Measurements from ENCODE around the gene PISD. TPM values are rescaled to one million over a fixed set of nuclear protein-coding genes. Genes with fewer than 3 reads are reported as not detected.

PISD gene
- total and polyA plus RNA-seq, 2 of the 8 experiments (the other 6 are each of a cell fraction or from before 2014, with no cell fraction given): 47.8 to 48.2 TPM

DNA sequence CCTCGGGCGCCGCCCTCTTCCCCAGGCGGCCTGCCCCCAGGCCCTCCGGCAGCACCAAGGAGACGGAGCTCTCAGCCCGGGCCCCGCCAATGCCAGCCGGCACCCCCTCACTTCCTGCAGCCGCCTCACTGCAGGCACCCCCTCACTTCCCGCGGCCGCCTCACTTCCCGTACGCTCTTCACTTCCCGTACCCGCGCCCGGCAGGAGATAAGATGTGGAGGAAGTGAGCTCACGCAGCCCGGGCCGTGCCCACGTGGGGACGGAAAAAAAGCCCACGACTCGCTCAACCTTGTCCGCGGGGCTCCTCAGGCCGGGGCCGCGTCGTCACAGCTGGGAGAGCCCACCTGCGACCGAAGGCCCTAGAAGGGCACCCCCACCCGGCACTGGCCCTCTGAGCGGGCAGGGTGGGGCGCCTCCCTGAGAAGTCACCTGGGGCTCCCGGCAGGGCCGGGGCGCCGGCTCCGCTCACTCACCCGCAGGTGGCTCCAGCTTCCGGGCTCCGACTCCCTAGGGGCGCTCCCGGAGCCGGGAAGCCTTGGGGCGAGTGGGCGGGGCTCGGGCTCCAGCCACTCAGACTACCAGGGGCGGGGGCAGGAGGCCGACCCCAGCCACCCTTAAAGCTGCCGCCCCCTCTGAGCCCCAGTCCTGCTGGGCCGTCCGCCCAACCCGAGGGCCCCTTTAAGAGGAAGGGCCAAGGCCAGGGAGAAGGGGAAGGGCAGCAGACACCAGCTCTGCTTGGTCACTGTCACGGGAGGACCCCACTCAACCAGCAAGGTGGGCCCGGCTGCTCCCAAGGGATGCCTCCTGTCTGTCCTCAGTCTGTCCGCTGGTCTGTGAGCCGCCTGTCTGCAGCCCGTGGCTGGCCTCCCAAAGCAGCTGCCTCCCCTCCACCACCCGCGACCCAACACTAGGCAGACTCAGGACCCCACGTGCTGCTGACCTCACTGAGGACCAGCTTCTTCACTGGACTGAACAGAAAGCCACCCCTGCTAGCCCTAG, 31.4 kb downstream of the PISD start (continued):
- TF ChIP-seq HDAC2 (IDR thresholded peaks at IDR 0.05; ENCODE audit: borderline replicate concordance in 1 of 2, low read depth in 2 of 2, low read length in 2 of 2) (0 out of 4 replicates have a peak, but pooled peaks of 1 of the 2 experiments have one; percentile 49), BRCA1 (IDR thresholded peaks at IDR 0.05; ENCODE audit: low read depth, low read length) (no peak), SUZ12 (IDR thresholded peaks at IDR 0.05; ENCODE audit: low read length) (no peak), YY1 (IDR thresholded peaks at IDR 0.05; ENCODE audit: low read depth, low read length) (no peak), MAFK (IDR thresholded peaks at IDR 0.05; ENCODE audit: low read depth, low read length) (no peak), ASH2L (IDR thresholded peaks at IDR 0.05; ENCODE audit: low read length) (no peak), KDM1A (IDR thresholded peaks at IDR 0.05; ENCODE audit: borderline replicate concordance, low read length) (no peak), NRF1 (IDR thresholded peaks at IDR 0.05; ENCODE audit: low read depth, low read length) (no peak), BACH1 (IDR thresholded peaks at IDR 0.05; ENCODE audit: low read length) (no peak), SP2 (IDR thresholded peaks at IDR 0.05; ENCODE audit: low read length) (no peak), CTBP2 (IDR thresholded peaks at IDR 0.05; ENCODE audit: borderline replicate concordance, insufficient read depth, insufficient read length, low read length) (no peak), CBX8 (IDR thresholded peaks at IDR 0.05; ENCODE audit: borderline replicate concordance, low read depth, low read length) (no peak), TAF7 (optimal IDR thresholded peaks at IDR 0.05; ENCODE audit: borderline replicate concordance, low read depth, low read length) (peak; percentile 5), POLR2A (IDR thresholded peaks at IDR 0.05; ENCODE audit: control extremely low read depth in 1 of 2, low read depth in 2 of 2, low read length in 2 of 2) (no peak; a peak in 1 of 3 replicates), TAF1 (IDR thresholded peaks at IDR 0.05; ENCODE audit: low read depth, low read length) (no peak), PHF8 (conservative IDR thresholded peaks at IDR 0.05; ENCODE audit: low read depth, low read length) (peak; percentile 52), ZNF274 (IDR thresholded peaks at IDR 0.05; ENCODE audit: borderline replicate concordance, extremely low read depth, low read length) (no peak), SAP30 (IDR thresholded peaks at IDR 0.05; ENCODE audit: insufficient read depth, insufficient replicate concordance, low read length) (no peak), FOSL1 (IDR thresholded peaks at IDR 0.05; ENCODE audit: insufficient read depth, low read depth, low read length) (no peak), GABPA (IDR thresholded peaks at IDR 0.05; ENCODE audit: borderline replicate concordance, insufficient read depth, low read length) (no peak)
- TF ChIP-seq, protein P1, sequence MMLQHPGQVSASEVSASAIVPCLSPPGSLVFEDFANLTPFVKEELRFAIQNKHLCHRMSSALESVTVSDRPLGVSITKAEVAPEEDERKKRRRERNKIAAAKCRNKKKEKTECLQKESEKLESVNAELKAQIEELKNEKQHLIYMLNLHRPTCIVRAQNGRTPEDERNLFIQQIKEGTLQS (IDR thresholded peaks at IDR 0.05; ENCODE audit: insufficient read depth, low read depth, low read length): no peak
- TF ChIP-seq, protein P2, sequence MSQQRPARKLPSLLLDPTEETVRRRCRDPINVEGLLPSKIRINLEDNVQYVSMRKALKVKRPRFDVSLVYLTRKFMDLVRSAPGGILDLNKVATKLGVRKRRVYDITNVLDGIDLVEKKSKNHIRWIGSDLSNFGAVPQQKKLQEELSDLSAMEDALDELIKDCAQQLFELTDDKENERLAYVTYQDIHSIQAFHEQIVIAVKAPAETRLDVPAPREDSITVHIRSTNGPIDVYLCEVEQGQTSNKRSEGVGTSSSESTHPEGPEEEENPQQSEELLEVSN (IDR thresholded peaks at IDR 0.05): 0 out of 2 replicates have a peak, but pooled peaks have one; percentile 3

Data from H1 (cell line).